Ovary (tissue), 3 donors: Measurements from ENCODE around the gene UNC93A.

Experiments used
- CTCF ChIP-seq, 3 donors: fragments of 450-650 bp in 2 of 3; fragments of 200-600 bp in 1 of 3; IDR thresholded peaks; one replicate each; pipeline versions ENCODE4 v1.5.1 to v1.8.0; 2016 to 2022; ENCODE audit warnings: antibody characterized with exemption in 3 of 3, mild to moderate bottlenecking in 1 of 3
- EP300 ChIP-seq: sonication (generic); formaldehyde crosslinking; IDR thresholded peaks from one replicate; pipeline ENCODE4 v1.6.1; 2017; ENCODE audit warnings: antibody characterized with exemption
- POLR2A ChIP-seq: fragments of 450-650 bp; IDR thresholded peaks from one replicate; pipeline ENCODE4 v1.6.1; 2017; ENCODE audit warnings: antibody characterized with exemption, mild to moderate bottlenecking, moderate library complexity
- donor health status: DM: no; HTN: no; CAD: no.

- TF ChIP-seq CTCF (IDR thresholded peaks at IDR 0.05) (no peak), POLR2A (no peak), EP300 (no peak)
Observed at GRCh38 chr6:167341665-167342655, 50.8 kb downstream of the UNC93A start.
